Heart left ventricle (tissue), 16 donors: Measurements from ENCODE around the gene GDNF. TPM values are rescaled to one million over a fixed set of nuclear protein-coding genes. Genes with fewer than 3 reads are reported as not detected.
"Not testable (repeated sequence)": the region's sequence is repeated elsewhere in the genome, so short reads cannot be mapped to it uniquely, and the experiment has no call there.

Experiments
- ATAC-seq, 4 donors: fragments of 200-7000 bp; cut with Tn5 transposase; one replicate each; pipeline ENCODE4 v1.9.1; 2020 to 2022; ENCODE audit warnings: moderate library complexity in 4 of 4, mild to moderate bottlenecking in 3 of 4, moderate number of reproducible peaks in 1 of 4
- DNase-seq, 5 donors: peaks; one replicate each; pipeline ENCODE4 v3.0.0-alpha.2; 2020
- H3K27ac ChIP-seq, 12 donors: fragments of 200-600 bp; sonication (generic) in 4 of 12; one replicate each; pipeline versions ENCODE4 v1.5.0 to v1.8.0; 2016 to 2022; ENCODE audit warnings: mild to moderate bottlenecking in 2 of 12
- H3K27me3 ChIP-seq, 9 donors: fragments of 200-600 bp; sonication (generic) in 2 of 9; one replicate each; pipeline versions ENCODE4 v1.5.1 to v1.8.0; 2016 to 2022; ENCODE audit warnings: mild to moderate bottlenecking in 3 of 9
- H3K36me3 ChIP-seq, 9 donors: fragments of 200-600 bp; sonication (generic) in 2 of 9; one replicate each; pipeline versions ENCODE4 v1.5.0 to v1.8.0; 2018 to 2022; ENCODE audit warnings: mild to moderate bottlenecking in 2 of 9
- H3K4me1 ChIP-seq, 12 donors: fragments of 200-600 bp; sonication (generic) in 4 of 12; one replicate each; pipeline versions ENCODE4 v1.5.0 to v1.8.0; 2016 to 2022; ENCODE audit warnings: mild to moderate bottlenecking in 3 of 12
- H3K4me3 ChIP-seq, 12 donors: fragments of 200-600 bp; sonication (generic) in 4 of 12; one replicate each; pipeline versions ENCODE4 v1.5.0 to v1.8.0; 2017 to 2022; ENCODE audit warnings: mild to moderate bottlenecking in 9 of 12, moderate library complexity in 4 of 12
- H3K9me3 ChIP-seq, 12 donors: fragments of 200-600 bp; sonication (generic) in 4 of 12; one replicate each; pipeline versions ENCODE4 v1.5.0 to v1.8.0; 2016 to 2022; ENCODE audit warnings: mild to moderate bottlenecking in 1 of 12
- CTCF ChIP-seq, 12 donors: fragments of 200-600 bp; sonication (generic) in 4 of 12; IDR thresholded peaks; one replicate each; pipeline versions ENCODE4 v1.5.0 to v1.8.0; 2018 to 2022; ENCODE audit warnings: antibody characterized with exemption in 12 of 12, mild to moderate bottlenecking in 5 of 12
- POLR2A ChIP-seq, 2 donors: fragments of 450-650 bp; IDR thresholded peaks; one replicate each; pipeline ENCODE4 v1.6.1; 2017; ENCODE audit warnings: antibody characterized with exemption in 2 of 2, mild to moderate bottlenecking in 2 of 2, moderate library complexity in 2 of 2
- WGBS, 4 donors: extraction: QIAGEN DNeasy Blood & Tissue Kit in 2 of 4; methylation state at CpG; one replicate each; pipeline versions ENCODE4 v1.1.5 to v1.1.7; 2013 to 2018; 5-methylcytosine and 5-hydroxymethylcytosine counted together
- intact Hi-C, 10 donors: fragments of 100-400 bp; cut with DNase I; formaldehyde crosslinking; loops; one replicate each; pipeline versions ENCODE4 v1.11.1 to v1.14.2; 2022
- polyA plus RNA-seq, 2 donors: library from polyadenylated mRNA; stranded (reverse); fragments of 200-250 nt; gene quantifications; one replicate each; pipeline ENCODE4 v1.2.3, GENCODE V29; 2013
- total RNA-seq, 9 donors: library from RNA; depleted of rRNA in 2 of 9; stranded (reverse); fragments of >200 nt in 2 of 9; fragmentation: NEBNext Ultra II Directional in 3 of 9; extraction: Animal tissue kit (Norgen Biotek cat#: 25700) in 3 of 9; gene quantifications; one replicate each; pipeline versions ENCODE4 v1.1.0 to v1.2.4, GENCODE V29; 2016 to 2023
- donor health status: ischemic (EF 13 %, LVEDD 7.1; RV severe dilation, severe dysfunction).
- donor health status: healthy with polysubstance abuse.
- donor health status: DM: no; HTN: yes; CAD: no.
- donor health status: DM: no; HTN: no; CAD: no.
- donor health status: ischemic (EF 25% LVEDD 6.9; RV normal size, moderate dysfunction).
- donor health status: ischemic (EF 25% LVEDD 5.7; RV mildly dilated, moderate dysfunction).
- donor health status: healthy.
- donor health status: DM: yes; HTN: yes; CAD: no.
- donor health status: ischemic (EF 35%, LVEDD 5.7; RV mildly dilated, moderate dysfunction).
- donor health status: nonischemic (EF 11% LVEDD 7.7; RV severe dilation, severe dysfunction).
- donor health status: DM: yes; HTN: yes; CAD: no.
- donor health status: PGD.
- donor health status: ischemic (EF 29% LVEDD 5.4; RV normal size, mild dysfunction).
- donor health status: nonischemic (EF 23%, LVEDD 6.1; RV moderate dilation, normal function).

The GDNF gene
- total and polyA plus RNA-seq, 11 donors, result 0.03 to 0.36 (median 0.09) TPM; not detected in 4

DNA sequence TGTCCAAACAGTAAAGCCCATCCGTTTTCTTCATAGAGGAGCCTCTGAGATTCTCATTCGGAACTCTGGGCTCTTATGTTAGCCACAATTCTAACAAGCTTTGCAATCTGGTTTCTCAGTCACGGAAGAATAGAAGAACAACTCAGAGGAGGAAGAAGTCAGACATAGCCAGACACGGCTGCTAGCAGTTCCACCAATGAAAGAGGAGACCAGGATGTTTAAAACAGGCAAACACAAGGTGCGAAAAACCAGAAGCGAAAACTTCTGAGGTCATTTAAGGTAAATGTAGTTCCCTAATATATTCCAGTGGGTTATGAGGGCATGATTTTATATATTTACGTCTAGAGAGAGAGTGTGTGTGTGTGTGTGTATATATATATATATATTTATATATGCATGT lies 34.1 kb upstream of the GDNF start:
- Histone ChIP-seq H3K27me3 (no peaks in the 10 kb centered on the region), H3K9me3 (peaks cover 0 to 7% (median 0%) of the 10 kb centered on the region in 12 donors), H3K4me1 (no peaks in the 10 kb centered on the region), H3K4me3 (no peak overlapping the region), H3K27ac (no peak overlapping the region), H3K36me3 (no peaks in the 10 kb centered on the region)
- DNase-seq, result no peak
- 87 to 92% (median 88%) methylated on average over 7 of the region's 7 CpGs for WGBS, 4 donors
- intact Hi-C loops, result no loop called here
- no peak for TF ChIP-seq POLR2A (IDR thresholded peaks at IDR 0.05)
- no peak for TF ChIP-seq CTCF (IDR thresholded peaks at IDR 0.05)
- no peak for ATAC-seq

DNA sequence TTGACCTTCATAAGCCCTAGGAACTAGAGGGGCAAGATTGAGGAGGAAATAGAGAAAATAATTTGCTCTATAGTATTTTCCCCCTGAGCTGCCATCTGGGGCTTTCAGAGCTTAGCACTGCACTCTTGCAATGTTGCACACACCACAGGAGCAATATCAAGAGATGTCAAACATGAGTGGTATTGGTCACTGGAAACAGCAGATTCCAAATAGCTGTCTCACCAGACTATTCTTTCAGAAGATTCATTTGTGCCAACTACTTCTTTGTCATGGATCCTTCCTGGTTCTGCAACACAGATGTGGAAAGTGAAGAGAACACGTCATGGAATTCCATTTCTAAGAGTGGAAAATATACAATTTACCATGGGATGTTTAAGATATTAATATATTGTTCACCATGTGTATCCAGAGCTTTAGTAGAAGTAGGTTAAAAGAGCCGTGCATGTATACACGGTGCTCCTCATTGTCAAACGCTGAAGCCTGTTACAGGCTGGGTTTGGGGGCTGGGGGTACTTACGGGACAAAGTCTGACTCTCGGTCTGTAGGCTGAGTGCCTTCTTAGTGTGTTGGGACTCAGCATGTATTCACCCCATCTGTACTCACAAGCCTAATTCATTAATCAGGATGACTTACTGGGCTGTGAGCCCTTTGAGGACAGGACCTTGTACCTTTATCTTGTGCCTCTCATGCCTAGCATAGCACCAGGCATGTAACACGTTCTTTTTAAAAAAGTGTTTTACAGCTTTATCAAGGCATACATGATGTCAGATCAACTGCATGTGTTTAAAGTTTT lies 31.4 kb upstream of the GDNF start:
- Histone ChIP-seq H3K9me3 (peaks cover 0 to 7% (median 0%) of the 10 kb centered on the region in 12 donors), H3K27me3 (no peaks in the 10 kb centered on the region), H3K36me3 (no peaks in the 10 kb centered on the region), H3K27ac (no peak overlapping the region), H3K4me1 (no peaks in the 10 kb centered on the region), H3K4me3 (no peak overlapping the region)
- 75 to 83% (median 80%) methylated on average over 7 of the region's 7 CpGs for WGBS, 4 donors
- no peak for DNase-seq
- intact Hi-C loops, result no loop called here
- TF ChIP-seq POLR2A (IDR thresholded peaks at IDR 0.05) (no peak), CTCF (IDR thresholded peaks at IDR 0.05) (no peak)
- no peak for ATAC-seq

DNA sequence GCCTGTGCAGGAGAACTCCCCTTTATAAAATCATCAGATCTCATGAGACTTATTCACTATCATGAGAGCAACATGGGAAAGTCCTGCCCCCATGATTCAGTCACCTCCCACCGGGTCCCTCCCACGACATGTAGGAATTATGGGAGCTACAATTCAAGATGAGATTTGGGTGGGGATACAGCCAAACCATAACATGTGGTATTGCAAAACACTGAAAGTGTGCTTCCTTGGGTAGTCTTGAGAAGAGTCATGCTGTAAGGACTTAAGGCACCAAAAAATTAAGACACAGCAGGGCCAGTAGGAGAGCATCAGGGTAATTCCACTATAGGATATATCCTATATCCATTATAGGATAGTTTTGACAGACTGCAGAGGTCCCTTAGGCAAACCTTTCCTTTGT lies 29.4 kb upstream of the GDNF start:
- 73 to 82% (median 77%) methylated on average over 2 of the region's 2 CpGs for WGBS, 4 donors
- DNase-seq, result no peak
- Histone ChIP-seq H3K4me3 (no peak overlapping the region), H3K27me3 (peaks cover 0 to 9% (median 0%) of the 10 kb centered on the region in 9 donors), H3K9me3 (peaks cover 0 to 7% (median 0%) of the 10 kb centered on the region in 12 donors), H3K27ac (no peak overlapping the region), H3K36me3 (no peaks in the 10 kb centered on the region), H3K4me1 (no peaks in the 10 kb centered on the region)
- intact Hi-C loops, result no loop called here
- TF ChIP-seq CTCF (IDR thresholded peaks at IDR 0.05) (no peak), POLR2A (IDR thresholded peaks at IDR 0.05) (no peak)
- no peak for ATAC-seq

GRCh38 chr5:37867654-37868053 lies 27.8 kb upstream of the GDNF start:
- intact Hi-C loops, result no loop called here
- no peaks in the 10 kb centered on the region for H3K36me3 ChIP-seq
- DNase-seq (no peak), ATAC-seq (no peak)
- no peak overlapping the region for H3K4me3 ChIP-seq
- H3K9me3 ChIP-seq, result peaks cover 0 to 7% (median 0%) of the 10 kb centered on the region in 12 donors
- no peak overlapping the region for H3K27ac ChIP-seq
- WGBS, 4 donors, result 44 to 71% (median 56%) methylated on average over 3 of the region's 3 CpGs
- no peaks in the 10 kb centered on the region for H3K4me1 ChIP-seq
- peaks cover 0 to 11% (median 0%) of the 10 kb centered on the region in 9 donors for H3K27me3 ChIP-seq
- no peak for TF ChIP-seq CTCF (IDR thresholded peaks at IDR 0.05)
- no peak for TF ChIP-seq POLR2A (IDR thresholded peaks at IDR 0.05)

- DNase-seq, H3K4me1 ChIP-seq, H3K9me3 ChIP-seq, ATAC-seq, H3K27ac ChIP-seq, H3K36me3 ChIP-seq, H3K4me3 ChIP-seq, intact Hi-C loops: not testable (repeated sequence)
- 86 to 96% (median 93%) methylated on average over 1 of the region's 1 CpG for WGBS, 4 donors
- H3K27me3 ChIP-seq, result peaks cover 0 to 11% (median 0%) of the 10 kb centered on the region in 9 donors
Observed at GRCh38 chr5:37862907-37863306, 23.1 kb upstream of the GDNF start.
